Measurements from ENCODE around the gene USP6NL.

USP6NL gene

GRCh38 chr10:11529276-11529903 is 82.1 kb downstream of the USP6NL start:
- H3K4me1 ChIP-seq (ENCODE audit: control insufficient read depth, insufficient read depth, low read length) = peaks cover 14% of the 10 kb centered on the region
- no peaks in the 10 kb centered on the region for H3K27me3 ChIP-seq (ENCODE audit: control insufficient read depth, insufficient read depth, low read length)
- H3K4me3 ChIP-seq (ENCODE audit: low read depth, low read length) = no peak overlapping the region
- no peak overlapping the region for H3K9ac ChIP-seq (ENCODE audit: low read length)
- H3K36me3 ChIP-seq (ENCODE audit: control insufficient read depth, insufficient read depth, low read length) = peaks cover 12% of the 10 kb centered on the region; the same call in 1 of the 2 replicates
- no peak overlapping the region for H3K27ac ChIP-seq (ENCODE audit: low read depth, low read length)
- no peaks in the 10 kb centered on the region for H3K9me3 ChIP-seq (ENCODE audit: control insufficient read depth, insufficient read depth, low read depth, low read length)

DNA sequence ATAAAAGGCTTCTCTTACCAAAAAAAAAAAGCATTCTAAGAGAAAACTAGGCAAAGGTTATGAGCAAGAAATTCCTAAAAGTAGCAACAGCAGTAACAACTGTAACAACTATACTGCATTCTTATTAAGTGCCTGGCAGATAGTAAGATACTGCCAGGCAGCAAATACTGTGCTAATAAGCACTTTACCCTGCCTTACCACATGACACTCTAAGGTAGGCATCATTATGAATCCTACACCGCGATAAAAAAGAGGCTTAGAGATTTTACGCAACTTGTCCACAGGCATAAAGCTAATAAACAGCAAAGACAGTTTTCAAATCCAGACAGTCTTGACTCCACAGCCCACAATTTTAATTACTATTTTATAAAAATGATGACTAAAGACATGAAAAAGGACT is 83.2 kb downstream of the USP6NL start:
- Histone ChIP-seq H3K9me3 (ENCODE audit: control insufficient read depth, insufficient read depth, low read depth, low read length) (no peaks in the 10 kb centered on the region), H3K9ac (ENCODE audit: low read length) (no peak overlapping the region), H3K4me1 (ENCODE audit: control insufficient read depth, insufficient read depth, low read length) (peaks cover 5% of the 10 kb centered on the region), H3K27ac (ENCODE audit: low read depth, low read length) (no peak overlapping the region), H3K4me3 (ENCODE audit: low read depth, low read length) (no peak overlapping the region), H3K36me3 (ENCODE audit: control insufficient read depth, insufficient read depth, low read length) (peaks cover 12% of the 10 kb centered on the region; the same call in 1 of the 2 replicates), H3K27me3 (ENCODE audit: control insufficient read depth, insufficient read depth, low read length) (no peaks in the 10 kb centered on the region)

- peaks cover 5% of the 10 kb centered on the region for H3K4me1 ChIP-seq (ENCODE audit: control insufficient read depth, insufficient read depth, low read length)
- no peak overlapping the region for H3K9ac ChIP-seq (ENCODE audit: low read length)
- no peaks in the 10 kb centered on the region for H3K27me3 ChIP-seq (ENCODE audit: control insufficient read depth, insufficient read depth, low read length)
Measured at GRCh38 chr10:11527691-11528255, 83.7 kb downstream of the USP6NL start.

DNA sequence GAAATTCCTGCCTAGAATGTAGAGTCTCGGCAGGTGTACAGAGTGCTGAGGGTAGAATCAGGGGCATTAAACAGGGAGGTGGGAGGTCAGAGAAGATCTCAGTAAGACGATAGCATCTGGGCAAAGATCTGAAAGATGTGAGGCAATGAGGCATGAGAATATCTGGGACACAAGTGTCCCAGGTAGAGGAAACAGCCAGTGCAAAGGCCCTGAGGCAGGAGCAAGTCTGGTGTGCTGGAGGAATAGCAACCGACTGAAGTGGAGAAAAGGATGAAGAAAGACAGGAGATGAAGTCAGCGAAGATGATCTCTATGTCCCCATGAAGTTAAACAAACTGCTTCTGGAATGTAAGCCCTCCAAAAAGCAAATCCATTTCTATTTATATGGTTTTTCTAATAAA is 84.4 kb downstream of the USP6NL start:
- no peaks in the 10 kb centered on the region for H3K27me3 ChIP-seq (ENCODE audit: control insufficient read depth, insufficient read depth, low read length)
- no peak overlapping the region for H3K9ac ChIP-seq (ENCODE audit: low read length)
- H3K4me1 ChIP-seq (ENCODE audit: control insufficient read depth, insufficient read depth, low read length) = peaks cover 5% of the 10 kb centered on the region
- no peaks in the 10 kb centered on the region for H3K9me3 ChIP-seq (ENCODE audit: control insufficient read depth, insufficient read depth, low read depth, low read length)
- H3K4me3 ChIP-seq (ENCODE audit: low read depth, low read length) = no peak overlapping the region
- H3K27ac ChIP-seq (ENCODE audit: low read depth, low read length) = no peak overlapping the region
- peaks cover 12% of the 10 kb centered on the region; the same call in 1 of the 2 replicates for H3K36me3 ChIP-seq (ENCODE audit: control insufficient read depth, insufficient read depth, low read length)

More at GRCh38 chr10:11527691-11528255, 83.7 kb downstream of the USP6NL start:
- H3K36me3 ChIP-seq (ENCODE audit: control insufficient read depth, insufficient read depth, low read length) = peaks cover 12% of the 10 kb centered on the region; the same call in 1 of the 2 replicates
- H3K27ac ChIP-seq (ENCODE audit: low read depth, low read length) = no peak overlapping the region
- no peak overlapping the region for H3K4me3 ChIP-seq (ENCODE audit: low read depth, low read length)
- H3K9me3 ChIP-seq (ENCODE audit: control insufficient read depth, insufficient read depth, low read depth, low read length) = no peaks in the 10 kb centered on the region

GRCh38 chr10:11525503-11525902 is 85.9 kb downstream of the USP6NL start:
- no peak overlapping the region for H3K27ac ChIP-seq (ENCODE audit: low read depth, low read length)
- H3K9me3 ChIP-seq (ENCODE audit: control insufficient read depth, insufficient read depth, low read depth, low read length) = no peaks in the 10 kb centered on the region
- no peak overlapping the region for H3K9ac ChIP-seq (ENCODE audit: low read length)
- H3K27me3 ChIP-seq (ENCODE audit: control insufficient read depth, insufficient read depth, low read length) = no peaks in the 10 kb centered on the region
- peaks cover 5% of the 10 kb centered on the region for H3K4me1 ChIP-seq (ENCODE audit: control insufficient read depth, insufficient read depth, low read length)
- H3K4me3 ChIP-seq (ENCODE audit: low read depth, low read length) = no peak overlapping the region
- peaks cover 12% of the 10 kb centered on the region; the same call in 1 of the 2 replicates for H3K36me3 ChIP-seq (ENCODE audit: control insufficient read depth, insufficient read depth, low read length)

DNA sequence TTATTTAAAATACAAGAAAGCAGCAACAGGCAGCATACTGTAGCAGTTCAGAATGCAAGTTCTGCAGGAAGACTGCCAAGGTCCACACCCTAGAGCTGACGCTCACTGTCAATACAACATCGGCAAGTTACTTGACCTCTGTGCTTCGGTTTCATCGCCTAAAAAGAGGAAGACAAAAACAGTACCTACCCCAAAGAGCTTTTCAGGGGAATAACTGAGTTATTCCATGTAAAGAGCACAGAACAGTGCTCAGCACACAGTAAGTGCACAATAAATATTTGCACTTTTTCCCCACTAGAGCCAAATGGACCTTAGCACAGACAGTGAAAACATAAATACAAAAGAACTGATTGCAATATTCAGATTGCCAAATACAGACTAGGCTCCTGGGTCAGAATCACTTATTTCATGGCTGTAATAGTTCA is 88.6 kb downstream of the USP6NL start:
- no peak overlapping the region for H3K9ac ChIP-seq (ENCODE audit: low read length)
- no peaks in the 10 kb centered on the region for H3K9me3 ChIP-seq (ENCODE audit: control insufficient read depth, insufficient read depth, low read depth, low read length)
- H3K27ac ChIP-seq (ENCODE audit: low read depth, low read length) = no peak overlapping the region
- no peak overlapping the region for H3K4me3 ChIP-seq (ENCODE audit: low read depth, low read length)
- peaks cover 12% of the 10 kb centered on the region; the same call in 1 of the 2 replicates for H3K36me3 ChIP-seq (ENCODE audit: control insufficient read depth, insufficient read depth, low read length)
- no peaks in the 10 kb centered on the region for H3K4me1 ChIP-seq (ENCODE audit: control insufficient read depth, insufficient read depth, low read length)
- no peaks in the 10 kb centered on the region for H3K27me3 ChIP-seq (ENCODE audit: control insufficient read depth, insufficient read depth, low read length)

DNA sequence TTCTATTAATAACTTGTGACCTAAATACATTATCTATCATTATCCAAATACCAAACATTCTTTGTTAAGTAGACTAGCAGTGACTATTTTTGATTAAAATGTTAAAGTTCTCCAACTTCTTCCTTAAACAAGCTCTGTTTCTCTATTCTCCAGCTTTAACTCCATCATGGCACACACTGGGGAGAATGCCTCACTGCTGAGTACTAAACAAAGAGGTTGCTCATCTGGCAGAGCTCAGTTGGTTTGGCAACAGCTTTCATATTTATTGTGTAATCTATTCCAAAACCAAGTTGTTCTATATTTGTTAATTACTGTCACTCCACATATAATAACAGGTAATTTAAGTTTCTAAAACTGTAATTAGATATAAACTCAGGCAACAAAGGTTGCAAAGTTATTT is 89.6 kb downstream of the USP6NL start:
- Histone ChIP-seq H3K27ac (ENCODE audit: low read depth, low read length) (no peak overlapping the region), H3K9ac (ENCODE audit: low read length) (no peak overlapping the region), H3K27me3 (ENCODE audit: control insufficient read depth, insufficient read depth, low read length) (no peaks in the 10 kb centered on the region), H3K4me1 (ENCODE audit: control insufficient read depth, insufficient read depth, low read length) (no peaks in the 10 kb centered on the region), H3K4me3 (ENCODE audit: low read depth, low read length) (no peak overlapping the region), H3K9me3 (ENCODE audit: control insufficient read depth, insufficient read depth, low read depth, low read length) (no peaks in the 10 kb centered on the region), H3K36me3 (ENCODE audit: control insufficient read depth, insufficient read depth, low read length) (peaks cover 9% of the 10 kb centered on the region; the same call in 1 of the 2 replicates)

DNA sequence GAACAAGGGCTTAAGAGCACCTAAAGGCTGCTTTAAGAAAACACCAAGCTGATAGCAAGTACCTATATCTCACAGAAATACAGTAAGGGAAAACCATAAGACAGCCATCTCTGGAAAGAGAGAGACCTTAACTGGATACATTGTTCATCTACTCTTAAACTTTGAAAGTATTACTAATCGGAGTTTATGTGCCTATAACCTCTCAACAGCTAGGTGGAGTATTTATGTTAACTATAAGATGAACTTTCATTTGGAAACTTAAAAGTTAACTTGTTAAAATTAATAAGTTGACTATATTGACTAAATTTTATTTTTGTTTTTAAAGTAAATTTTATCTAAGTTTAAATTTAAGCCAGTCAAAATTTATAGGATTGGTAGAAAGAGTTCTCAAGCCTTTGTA is 90.6 kb downstream of the USP6NL start:
- Histone ChIP-seq H3K9me3 (ENCODE audit: control insufficient read depth, insufficient read depth, low read depth, low read length) (no peaks in the 10 kb centered on the region), H3K27ac (ENCODE audit: low read depth, low read length) (no peak overlapping the region), H3K9ac (ENCODE audit: low read length) (no peak overlapping the region), H3K4me3 (ENCODE audit: low read depth, low read length) (no peak overlapping the region), H3K4me1 (ENCODE audit: control insufficient read depth, insufficient read depth, low read length) (no peaks in the 10 kb centered on the region), H3K27me3 (ENCODE audit: control insufficient read depth, insufficient read depth, low read length) (no peaks in the 10 kb centered on the region), H3K36me3 (ENCODE audit: control insufficient read depth, insufficient read depth, low read length) (0 out of 2 replicates have a peak, but pooled peaks cover 2% of the 10 kb centered on the region)

GRCh38 chr10:11517150-11517549 is 94.3 kb downstream of the USP6NL start:
- Histone ChIP-seq H3K36me3 (ENCODE audit: control insufficient read depth, insufficient read depth, low read length) (no peaks in the 10 kb centered on the region), H3K27ac (ENCODE audit: low read depth, low read length) (no peak overlapping the region), H3K9me3 (ENCODE audit: control insufficient read depth, insufficient read depth, low read depth, low read length) (no peaks in the 10 kb centered on the region), H3K4me1 (ENCODE audit: control insufficient read depth, insufficient read depth, low read length) (no peaks in the 10 kb centered on the region), H3K27me3 (ENCODE audit: control insufficient read depth, insufficient read depth, low read length) (no peaks in the 10 kb centered on the region), H3K9ac (ENCODE audit: low read length) (no peak overlapping the region), H3K4me3 (ENCODE audit: low read depth, low read length) (no peak overlapping the region)

DNA sequence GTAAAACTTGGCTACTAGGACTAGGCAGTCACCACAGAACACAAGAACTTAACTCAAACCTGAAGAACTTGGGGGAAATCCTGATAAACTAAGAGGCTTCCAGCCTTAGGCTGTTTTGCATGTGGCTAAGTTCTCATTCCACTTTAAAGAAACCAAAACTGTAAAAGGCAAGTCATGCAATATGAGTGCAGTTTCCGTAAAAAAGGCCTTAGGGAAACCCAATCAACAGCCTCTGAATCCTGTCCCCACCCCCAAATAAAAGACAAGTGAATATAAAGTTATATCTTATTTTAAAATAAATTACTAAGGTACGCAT is 95.1 kb downstream of the USP6NL start:
- Histone ChIP-seq H3K27me3 (ENCODE audit: control insufficient read depth, insufficient read depth, low read length) (no peaks in the 10 kb centered on the region), H3K36me3 (ENCODE audit: control insufficient read depth, insufficient read depth, low read length) (no peaks in the 10 kb centered on the region), H3K27ac (ENCODE audit: low read depth, low read length) (no peak overlapping the region), H3K4me1 (ENCODE audit: control insufficient read depth, insufficient read depth, low read length) (no peaks in the 10 kb centered on the region), H3K4me3 (ENCODE audit: low read depth, low read length) (no peak overlapping the region), H3K9me3 (ENCODE audit: control insufficient read depth, insufficient read depth, low read depth, low read length) (no peaks in the 10 kb centered on the region), H3K9ac (ENCODE audit: low read length) (no peak overlapping the region)

GRCh38 chr10:11515596-11516430 is 95.6 kb downstream of the USP6NL start:
- H3K4me1 ChIP-seq (ENCODE audit: control insufficient read depth, insufficient read depth, low read length) = no peaks in the 10 kb centered on the region
- H3K27ac ChIP-seq (ENCODE audit: low read depth, low read length) = no peak overlapping the region
- H3K27me3 ChIP-seq (ENCODE audit: control insufficient read depth, insufficient read depth, low read length) = no peaks in the 10 kb centered on the region
- no peaks in the 10 kb centered on the region for H3K9me3 ChIP-seq (ENCODE audit: control insufficient read depth, insufficient read depth, low read depth, low read length)
- H3K4me3 ChIP-seq (ENCODE audit: low read depth, low read length) = no peak overlapping the region
- no peaks in the 10 kb centered on the region for H3K36me3 ChIP-seq (ENCODE audit: control insufficient read depth, insufficient read depth, low read length)
- no peak overlapping the region for H3K9ac ChIP-seq (ENCODE audit: low read length)

All from HUES6 (cell line).